OCI-LY3 (cell line): Measurements from ENCODE around the gene CAMKMT.

Experiments
- EZH2phosphoT487 ChIP-seq: fragments of 200-600 bp; shearing (Covaris generic); IDR thresholded peaks from 2 replicates; pipeline ENCODE4 v1.6.1; 2018; ENCODE audit warnings: antibody characterized with exemption, mixed run types, low read depth
- TF ChIP-seq, protein P1 (sequence below): fragments of 200-600, 300-600 bp; sonication (generic); IDR thresholded peaks from 2 replicates; pipeline ENCODE4 v1.5.1; 2014; ENCODE audit warnings: antibody characterized with exemption, low read length, low read depth

GRCh38 chr2:44741507-44741906, 379.8 kb downstream of the CAMKMT start:
- TF ChIP-seq, protein P1, sequence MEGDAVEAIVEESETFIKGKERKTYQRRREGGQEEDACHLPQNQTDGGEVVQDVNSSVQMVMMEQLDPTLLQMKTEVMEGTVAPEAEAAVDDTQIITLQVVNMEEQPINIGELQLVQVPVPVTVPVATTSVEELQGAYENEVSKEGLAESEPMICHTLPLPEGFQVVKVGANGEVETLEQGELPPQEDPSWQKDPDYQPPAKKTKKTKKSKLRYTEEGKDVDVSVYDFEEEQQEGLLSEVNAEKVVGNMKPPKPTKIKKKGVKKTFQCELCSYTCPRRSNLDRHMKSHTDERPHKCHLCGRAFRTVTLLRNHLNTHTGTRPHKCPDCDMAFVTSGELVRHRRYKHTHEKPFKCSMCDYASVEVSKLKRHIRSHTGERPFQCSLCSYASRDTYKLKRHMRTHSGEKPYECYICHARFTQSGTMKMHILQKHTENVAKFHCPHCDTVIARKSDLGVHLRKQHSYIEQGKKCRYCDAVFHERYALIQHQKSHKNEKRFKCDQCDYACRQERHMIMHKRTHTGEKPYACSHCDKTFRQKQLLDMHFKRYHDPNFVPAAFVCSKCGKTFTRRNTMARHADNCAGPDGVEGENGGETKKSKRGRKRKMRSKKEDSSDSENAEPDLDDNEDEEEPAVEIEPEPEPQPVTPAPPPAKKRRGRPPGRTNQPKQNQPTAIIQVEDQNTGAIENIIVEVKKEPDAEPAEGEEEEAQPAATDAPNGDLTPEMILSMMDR = no peak
- no peak for TF ChIP-seq EZH2phosphoT487
